Glomerular endothelial cell (primary cell): ENCODE measurements around the gene CAAP1. TPM values are rescaled to one million over a fixed set of nuclear protein-coding genes. Genes with fewer than 3 reads are reported as not detected.
"Not testable (repeated sequence)": the region's sequence is repeated elsewhere in the genome, so short reads cannot be mapped to it uniquely, and the experiment has no call there.

ENCODE experiments used
- DNase-seq: peaks from one replicate; pipeline ENCODE4 v3.0.0-alpha.2; 2011; ENCODE audit warnings: low read depth, low spot score; ENCODE audit errors: extremely low read depth
- total RNA-seq: library from RNA; depleted of rRNA; stranded (reverse); fragments of >200 nt; gene quantifications from 2 replicates; pipeline ENCODE4 v1.2.3, GENCODE V29; 2015

CAAP1 gene
- total RNA-seq, 1 donor from 2014 or later, result 17.2 TPM

GRCh38 chr9:26850995-26851394 is 41.6 kb downstream of the CAAP1 start:
- DNase-seq, result no peak

DNA sequence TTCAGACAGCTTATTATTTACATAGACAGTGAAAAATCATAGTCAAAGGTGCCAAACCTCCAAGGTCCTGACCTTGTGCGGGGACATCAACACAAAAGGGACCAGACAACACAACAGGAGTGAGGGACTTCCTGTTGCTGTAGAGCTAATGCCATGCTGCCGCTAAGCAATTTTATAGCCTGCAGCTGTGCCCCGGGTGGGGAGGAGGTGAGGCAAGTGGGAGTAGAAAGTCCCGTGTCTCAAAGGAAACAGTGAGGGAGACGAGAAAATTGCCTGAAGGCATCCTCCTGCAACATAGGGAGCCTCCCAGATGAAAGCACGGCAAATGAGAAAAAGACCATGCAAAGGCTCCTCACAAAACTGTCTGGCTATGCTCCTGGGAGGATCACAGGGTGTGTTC is 58.8 kb downstream of the CAAP1 start:
- no peak for DNase-seq

GRCh38 chr9:26828391-26828955 is 64.1 kb downstream of the CAAP1 start:
- DNase-seq, result not testable (repeated sequence)

DNA sequence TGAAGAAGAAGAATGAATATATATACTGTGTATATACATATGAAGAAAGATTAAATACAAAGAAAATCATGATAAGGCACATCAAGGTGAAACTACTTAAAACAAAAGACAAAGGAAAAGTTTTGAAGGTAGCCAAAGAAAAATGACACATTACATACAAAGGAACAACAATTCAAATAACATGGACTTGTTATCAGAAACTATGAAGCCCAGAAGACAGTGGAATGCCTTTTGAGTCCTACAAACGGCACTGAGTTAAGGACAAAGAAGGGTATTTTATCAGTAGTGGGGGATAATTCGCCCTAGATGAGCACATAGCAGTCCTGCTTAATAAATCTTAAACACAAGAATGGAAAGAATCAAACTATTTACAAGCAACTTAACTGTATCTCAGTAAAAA is 77.8 kb downstream of the CAAP1 start:
- DNase-seq, result no peak

- no peak for DNase-seq
Measured at GRCh38 chr9:26813247-26813646, 79.4 kb downstream of the CAAP1 start.

DNA sequence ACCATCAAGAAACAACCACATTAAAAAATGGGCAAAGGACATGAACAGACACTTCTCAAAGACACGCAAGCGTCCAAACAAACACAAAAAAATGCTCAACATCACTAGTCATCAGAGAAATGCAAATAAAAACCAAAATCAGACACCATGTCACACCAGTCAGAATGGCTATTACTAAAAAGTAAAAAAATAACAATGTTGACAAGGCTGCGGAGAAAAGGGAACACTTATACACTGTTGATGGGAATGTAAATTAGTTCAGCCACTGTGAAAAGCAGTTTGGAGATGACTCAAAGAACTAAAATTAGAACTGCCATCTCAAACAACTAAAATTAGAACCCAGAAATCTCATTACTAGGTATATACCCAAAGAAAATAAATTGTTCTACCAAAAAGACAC is 80.4 kb downstream of the CAAP1 start:
- no peak for DNase-seq

DNA sequence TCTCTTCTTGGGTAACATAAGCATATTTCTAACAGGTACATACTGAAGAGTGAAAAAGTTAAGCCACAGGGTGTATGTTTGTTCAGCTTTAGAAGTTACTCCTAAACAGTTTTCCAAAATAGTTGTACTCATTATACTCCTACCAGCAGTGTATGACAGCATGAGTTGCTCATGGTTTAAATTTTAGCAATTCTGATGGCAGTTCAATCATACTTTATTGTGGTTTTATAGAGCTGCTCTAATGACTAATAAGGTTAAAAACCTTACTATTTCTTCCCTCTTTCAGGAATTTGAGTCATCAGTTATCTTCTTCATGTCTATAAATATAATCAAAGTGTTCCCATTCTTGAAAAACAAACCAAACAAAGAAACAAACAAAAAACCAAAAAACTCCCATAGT is 81.5 kb downstream of the CAAP1 start:
- no peak for DNase-seq

DNA sequence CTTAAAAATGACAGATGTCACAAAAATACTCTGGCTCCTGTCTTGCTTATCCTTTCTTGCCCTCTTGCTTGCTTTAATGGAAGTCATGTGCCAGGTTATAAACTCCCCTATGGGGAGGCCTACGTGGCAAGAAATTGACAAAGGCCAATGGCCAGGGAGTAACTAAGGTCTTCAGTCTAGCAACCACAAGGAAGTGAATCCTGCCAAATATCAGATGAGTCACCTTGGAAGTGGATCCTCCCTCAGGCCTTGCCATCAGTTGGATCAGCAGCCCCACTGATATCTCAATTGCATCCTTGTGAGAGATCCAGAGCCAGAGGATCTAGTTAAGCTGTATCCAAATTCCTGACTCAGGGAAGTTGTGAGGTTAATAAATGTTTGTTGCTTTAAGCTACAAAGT is 82.8 kb downstream of the CAAP1 start:
- no peak for DNase-seq

DNA sequence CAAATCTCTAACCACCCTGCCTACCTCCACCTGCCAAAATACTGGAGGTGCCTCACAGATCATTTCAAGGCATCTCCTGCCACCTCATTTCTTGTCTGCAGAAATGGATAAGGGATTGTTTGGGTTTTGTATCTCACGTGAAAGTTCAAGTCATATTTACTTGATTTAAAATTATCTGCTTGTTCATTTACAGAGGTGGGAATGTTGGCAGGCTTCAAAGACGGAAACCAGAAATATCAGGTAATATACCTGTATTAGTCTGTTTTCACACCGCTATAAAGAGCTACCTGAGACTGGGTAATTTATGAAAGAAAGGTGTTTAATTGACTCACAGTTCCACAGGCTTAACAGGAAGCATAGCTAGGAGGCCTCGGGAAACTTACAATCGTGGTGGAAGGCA is 85.4 kb downstream of the CAAP1 start:
- DNase-seq, result no peak

- DNase-seq, result no peak
Measured at GRCh38 chr9:26802921-26803320, 89.7 kb downstream of the CAAP1 start.

GRCh38 chr9:26801772-26802171 is 90.8 kb downstream of the CAAP1 start:
- DNase-seq, result no peak

DNA sequence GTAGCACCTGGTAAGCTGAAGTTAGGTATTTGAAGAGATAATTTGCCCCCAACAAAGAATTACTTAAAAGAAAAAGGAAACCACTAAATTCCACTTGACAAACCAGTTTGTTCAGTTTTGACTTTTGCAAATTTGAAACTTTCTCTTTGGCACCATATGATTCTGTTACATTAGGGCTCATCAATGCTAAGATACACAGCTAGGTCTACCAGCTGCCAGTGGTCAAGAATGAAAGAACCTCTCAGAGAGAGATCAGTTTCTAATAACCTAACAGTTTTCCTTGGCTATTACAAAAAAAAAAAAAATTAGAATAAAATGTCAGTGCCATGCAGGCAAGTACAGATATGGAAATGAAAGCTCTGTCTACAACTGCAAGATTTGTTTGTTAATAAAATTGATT is 92.3 kb downstream of the CAAP1 start:
- no peak for DNase-seq

- DNase-seq, result no peak
Measured at GRCh38 chr9:26791274-26791673, 101.3 kb downstream of the CAAP1 start.

Other genes starting within 250 kb of the CAAP1 start
- gene PLAA, start 54.4 kb upstream of the CAAP1 start, total RNA-seq, result 38.0 and 46.2 TPM in 2 replicates
- 6.9 and 9.2 TPM in 2 replicates for gene IFT74, start 63.6 kb upstream of the CAAP1 start, total RNA-seq
- not detected in 2 replicates for gene LRRC19, start 112.9 kb upstream of the CAAP1 start, total RNA-seq
- gene TEK, start 216.4 kb upstream of the CAAP1 start, total RNA-seq, result 63.0 and 75.4 TPM in 2 replicates